Esophagus mucosa (tissue), 1 donor: ENCODE results near the gene GRIK2. TPM values are rescaled to one million over a fixed set of nuclear protein-coding genes. Genes with fewer than 3 reads are reported as not detected.
"Not testable (repeated sequence)": the region's sequence is repeated elsewhere in the genome, so short reads cannot be mapped to it uniquely, and the experiment has no call there.

Experiments used
- ATAC-seq: fragments of 200-7000 bp; cut with Tn5 transposase; one replicate; pipeline ENCODE4 v1.9.1; 2020
- total RNA-seq: library from RNA; stranded (reverse); gene quantifications from one replicate; pipeline ENCODE4 v1.2.4, GENCODE V29; 2023
- donor health status: DM: yes; HTN: yes; CAD: no.

The GRIK2 gene
- total RNA-seq, 1 donor from 2014 or later = 0.44 TPM

GRCh38 chr6:101541894-101542293 lies 148.4 kb downstream of the GRIK2 start:
- ATAC-seq = no peak

- no peak for ATAC-seq
Measured at GRCh38 chr6:101543796-101544195, 150.3 kb downstream of the GRIK2 start.

GRCh38 chr6:101544286-101544685 lies 150.8 kb downstream of the GRIK2 start:
- ATAC-seq = no peak

GRCh38 chr6:101545191-101545590 lies 151.7 kb downstream of the GRIK2 start:
- ATAC-seq = no peak

GRCh38 chr6:101550451-101550850 lies 156.9 kb downstream of the GRIK2 start:
- ATAC-seq = no peak

GRCh38 chr6:101554231-101554630 lies 160.7 kb downstream of the GRIK2 start:
- no peak for ATAC-seq

GRCh38 chr6:101558712-101559111 lies 165.2 kb downstream of the GRIK2 start:
- no peak for ATAC-seq

GRCh38 chr6:101572627-101573026 lies 179.1 kb downstream of the GRIK2 start:
- no peak for ATAC-seq

- ATAC-seq = no peak
Measured at GRCh38 chr6:101577091-101577490, 183.6 kb downstream of the GRIK2 start.

GRCh38 chr6:101578306-101578705 lies 184.8 kb downstream of the GRIK2 start:
- ATAC-seq = no peak

GRCh38 chr6:101582792-101583191 lies 189.3 kb downstream of the GRIK2 start:
- ATAC-seq = no peak

GRCh38 chr6:101585501-101585900 lies 192.0 kb downstream of the GRIK2 start:
- no peak for ATAC-seq

- no peak for ATAC-seq
Measured at GRCh38 chr6:101588343-101588742, 194.8 kb downstream of the GRIK2 start.

- no peak for ATAC-seq
Measured at GRCh38 chr6:101595276-101595675, 201.8 kb downstream of the GRIK2 start.

GRCh38 chr6:101597693-101598092 lies 204.2 kb downstream of the GRIK2 start:
- ATAC-seq = no peak

- no peak for ATAC-seq
Measured at GRCh38 chr6:101605426-101605825, 211.9 kb downstream of the GRIK2 start.

- ATAC-seq = peak; percentile 90
Measured at GRCh38 chr6:101605874-101606273, 212.4 kb downstream of the GRIK2 start.

- ATAC-seq = no peak
Measured at GRCh38 chr6:101607111-101607690, 213.7 kb downstream of the GRIK2 start.

GRCh38 chr6:101608703-101609102 lies 215.2 kb downstream of the GRIK2 start:
- ATAC-seq = no peak

GRCh38 chr6:101613556-101613955 lies 220.0 kb downstream of the GRIK2 start:
- ATAC-seq = no peak

GRCh38 chr6:101614774-101615173 lies 221.3 kb downstream of the GRIK2 start:
- peak; percentile 99 for ATAC-seq

GRCh38 chr6:101626269-101626668 lies 232.8 kb downstream of the GRIK2 start:
- no peak for ATAC-seq

- no peak for ATAC-seq
Measured at GRCh38 chr6:101630941-101631340, 237.4 kb downstream of the GRIK2 start.

GRCh38 chr6:101633081-101633480 lies 239.6 kb downstream of the GRIK2 start:
- no peak for ATAC-seq

- ATAC-seq = not testable (repeated sequence)
Measured at GRCh38 chr6:101638865-101639264, 245.4 kb downstream of the GRIK2 start.
